NCI-H2107 treated with DMSO at 0.1 percent for 48 hours (cell line): ENCODE measurements around the gene NR0B1.

ENCODE experiments used
- DNase-seq: peaks from one replicate; lab custom pipeline; 2025; ENCODE audit not compliant: unreplicated experiment; lab: John Stamatoyannopoulos, UW

The NR0B1 gene

GRCh38 chrX:30275498-30275897 is 33.7 kb downstream of the NR0B1 start:
- no peak for DNase-seq

- DNase-seq, result no peak
Observed at GRCh38 chrX:30270639-30271038, 38.6 kb downstream of the NR0B1 start.

- no peak for DNase-seq
Observed at GRCh38 chrX:30262763-30263162, 46.4 kb downstream of the NR0B1 start.

GRCh38 chrX:30261012-30261411 is 48.2 kb downstream of the NR0B1 start:
- DNase-seq, result no peak

- DNase-seq, result no peak
Observed at GRCh38 chrX:30259927-30260326, 49.3 kb downstream of the NR0B1 start.
